GM21423 (cell line): Measurements from ENCODE around the gene SENP1.
"Not testable (repeated sequence)": the region's sequence is repeated elsewhere in the genome, so short reads cannot be mapped to it uniquely, and the experiment has no call there.

Experiments
- ATAC-seq: cut with Tn5 transposase; IDR thresholded peaks from one replicate; pipeline ENCODE4 v1.9.1; 2021; ENCODE audit warnings: mild to moderate bottlenecking, moderate library complexity; ENCODE audit not compliant: unreplicated experiment

Gene SENP1

GRCh38 chr12:48105867-48106680, at the start of gene SENP1:
Gene SENP1 (minus strand): TSS chr12:48106079. CDS start chr12:48101472, 4,607 bp downstream.
- peak; percentile 75 for ATAC-seq

GRCh38 chr12:48151103-48151771, 45.4 kb upstream of the SENP1 start:
- no peak for ATAC-seq

DNA sequence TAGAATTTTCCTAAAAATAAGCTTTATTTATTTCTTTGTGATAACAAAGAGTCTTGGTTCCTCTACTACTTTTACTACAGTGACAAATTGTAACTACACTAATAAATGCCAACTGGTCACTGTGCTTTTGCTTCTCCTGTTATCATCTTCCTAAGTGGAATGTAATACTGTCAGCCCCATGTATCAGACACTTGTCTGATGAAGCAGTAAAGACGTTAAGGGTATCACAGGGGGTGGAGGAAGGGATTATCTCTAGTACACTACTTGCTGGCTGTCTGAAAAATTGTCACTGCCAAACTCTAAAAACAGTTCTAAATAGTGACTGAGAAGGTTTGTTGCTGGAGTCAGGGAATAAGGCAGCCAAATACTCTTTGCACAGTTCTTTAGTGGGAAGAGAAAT, 40.1 kb upstream of the SENP1 start:
- no peak for ATAC-seq

GRCh38 chr12:48143898-48144297, 38.0 kb upstream of the SENP1 start:
- no peak for ATAC-seq

GRCh38 chr12:48142818-48143674, 37.2 kb upstream of the SENP1 start:
- no peak for ATAC-seq

GRCh38 chr12:48135027-48135426, 29.1 kb upstream of the SENP1 start:
- ATAC-seq, result no peak

GRCh38 chr12:48132826-48133225, 26.9 kb upstream of the SENP1 start:
- ATAC-seq, result no peak

DNA sequence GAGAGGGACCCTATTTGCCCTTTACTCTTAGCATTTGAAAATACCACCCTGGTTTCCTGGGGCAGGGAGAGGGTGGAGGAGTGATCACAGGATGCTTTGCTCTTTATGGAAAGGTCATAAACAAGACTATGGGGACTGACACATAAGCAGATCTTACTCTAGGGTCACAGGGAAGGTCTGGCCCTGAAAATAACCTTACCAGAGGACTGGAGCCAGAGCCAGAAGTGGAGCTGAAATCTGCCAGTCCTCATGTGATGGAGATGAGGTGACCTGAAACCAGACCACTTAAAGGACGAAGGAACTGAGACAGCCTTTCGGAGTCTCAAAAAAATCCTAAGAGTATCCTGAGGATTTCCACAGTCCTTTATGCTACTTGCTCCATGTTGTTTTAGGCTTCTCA, 25.6 kb upstream of the SENP1 start:
- ATAC-seq, result no peak

DNA sequence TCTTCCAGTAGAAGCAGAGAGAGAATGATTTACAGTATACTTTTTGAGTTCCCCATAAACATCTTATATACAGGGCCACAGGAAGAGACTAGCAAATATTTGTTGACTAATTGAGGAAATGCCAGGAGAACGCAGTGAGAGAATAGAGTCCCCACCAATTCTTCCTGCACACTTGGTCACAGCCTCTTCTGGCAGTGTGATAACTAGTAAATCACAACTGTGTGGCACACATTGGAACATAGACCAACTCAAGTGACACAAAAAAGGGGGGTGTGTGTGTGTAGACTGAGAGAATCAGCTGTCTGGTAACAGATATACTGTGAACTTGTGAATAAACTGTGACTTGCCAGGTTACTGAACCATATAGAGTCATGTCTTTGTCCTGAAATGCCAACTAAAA, 23.5 kb upstream of the SENP1 start:
- no peak for ATAC-seq

- ATAC-seq, result no peak
These were observed 22.9 kb upstream of the SENP1 start for GRCh38 chr12:48128800-48129199.

GRCh38 chr12:48126953-48127630, 21.2 kb upstream of the SENP1 start:
- ATAC-seq, result no peak

DNA sequence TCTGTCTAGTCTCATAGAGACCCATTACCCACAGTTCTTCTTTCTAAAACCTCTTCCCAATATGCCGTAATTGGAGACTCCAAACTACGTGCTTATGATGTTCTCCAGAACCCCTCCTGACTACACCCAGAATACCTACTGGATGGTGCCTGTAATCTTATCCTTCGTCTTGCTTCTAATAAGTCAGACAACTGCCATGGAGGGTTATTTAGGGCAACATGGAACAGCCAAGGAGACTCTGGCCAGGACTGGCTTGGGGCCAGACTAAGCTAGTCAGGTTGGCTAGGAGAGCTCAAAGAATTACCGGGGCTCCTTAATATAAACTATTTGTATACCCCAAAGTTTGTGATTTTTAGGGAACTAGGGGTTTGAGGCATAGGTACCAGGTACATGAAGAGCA, 20.1 kb upstream of the SENP1 start:
- ATAC-seq, result no peak

DNA sequence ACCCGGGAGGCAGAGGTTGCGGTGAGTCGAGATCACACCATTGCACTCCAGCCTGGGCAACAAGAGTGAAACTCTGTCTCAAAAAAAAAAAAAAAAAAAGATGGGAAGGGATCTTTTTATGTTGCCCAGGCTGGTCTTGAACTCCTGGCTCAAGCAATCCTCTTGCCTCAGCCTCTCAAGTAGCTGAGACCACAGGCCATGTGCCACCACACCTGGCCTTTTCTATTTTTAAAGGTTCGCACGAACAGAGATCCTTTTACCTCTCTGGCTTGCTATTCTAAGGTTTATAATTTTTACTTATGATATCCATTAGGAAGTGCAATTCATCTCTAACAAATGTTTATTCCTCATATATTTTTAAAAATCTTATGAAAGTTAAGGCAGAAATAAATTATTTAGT, 19.7 kb upstream of the SENP1 start:
- ATAC-seq, result not testable (repeated sequence)

DNA sequence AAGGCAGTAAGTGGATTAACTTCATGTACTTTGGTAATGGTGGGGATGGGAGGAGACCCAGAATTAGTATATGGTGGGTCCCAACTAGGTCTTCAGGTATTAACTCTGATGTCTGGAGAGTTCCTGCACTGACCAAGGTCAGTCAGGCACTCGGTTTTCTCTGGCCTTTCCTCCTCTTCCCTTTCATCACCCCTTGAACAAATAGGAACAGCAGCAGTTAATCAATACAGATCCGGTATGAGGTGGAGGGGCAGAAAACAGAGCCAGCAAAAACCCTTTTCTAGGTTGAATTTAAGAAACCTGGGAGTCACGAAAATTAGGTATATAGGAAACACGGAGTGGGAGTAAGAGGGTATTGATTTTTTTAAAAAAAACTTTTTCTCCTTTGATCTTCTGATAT, 17.3 kb upstream of the SENP1 start:
- no peak for ATAC-seq

- no peak for ATAC-seq
These were observed 16.4 kb upstream of the SENP1 start for GRCh38 chr12:48122065-48122834.

DNA sequence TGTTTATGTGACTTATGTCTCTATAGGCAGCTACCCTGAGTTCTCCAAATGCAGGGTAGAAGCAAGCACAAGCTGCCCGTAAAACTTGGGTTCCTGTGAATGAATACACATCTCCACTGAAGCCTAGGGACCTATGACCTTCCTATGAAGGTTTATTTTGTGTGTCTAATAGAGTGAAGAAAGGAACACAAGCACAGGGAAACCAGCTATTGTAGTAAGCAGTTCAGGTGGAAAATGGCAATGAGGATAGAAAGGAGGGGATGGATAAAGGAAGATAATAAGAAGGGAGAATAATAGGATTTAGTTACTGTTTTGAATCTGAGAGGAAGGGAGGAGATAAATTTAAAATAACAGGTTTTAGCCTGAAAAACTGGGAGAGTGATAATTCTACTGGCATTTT, 15.6 kb upstream of the SENP1 start:
- ATAC-seq, result no peak

GRCh38 chr12:48119834-48120195, 13.9 kb upstream of the SENP1 start:
- ATAC-seq, result no peak

GRCh38 chr12:48119078-48119833, 13.4 kb upstream of the SENP1 start, which contains the start of gene PFKM:
Gene PFKM (plus strand): TSS chr12:48119364. CDS start chr12:48122775, 3,411 bp downstream.
- ATAC-seq, result peak; percentile 99

DNA sequence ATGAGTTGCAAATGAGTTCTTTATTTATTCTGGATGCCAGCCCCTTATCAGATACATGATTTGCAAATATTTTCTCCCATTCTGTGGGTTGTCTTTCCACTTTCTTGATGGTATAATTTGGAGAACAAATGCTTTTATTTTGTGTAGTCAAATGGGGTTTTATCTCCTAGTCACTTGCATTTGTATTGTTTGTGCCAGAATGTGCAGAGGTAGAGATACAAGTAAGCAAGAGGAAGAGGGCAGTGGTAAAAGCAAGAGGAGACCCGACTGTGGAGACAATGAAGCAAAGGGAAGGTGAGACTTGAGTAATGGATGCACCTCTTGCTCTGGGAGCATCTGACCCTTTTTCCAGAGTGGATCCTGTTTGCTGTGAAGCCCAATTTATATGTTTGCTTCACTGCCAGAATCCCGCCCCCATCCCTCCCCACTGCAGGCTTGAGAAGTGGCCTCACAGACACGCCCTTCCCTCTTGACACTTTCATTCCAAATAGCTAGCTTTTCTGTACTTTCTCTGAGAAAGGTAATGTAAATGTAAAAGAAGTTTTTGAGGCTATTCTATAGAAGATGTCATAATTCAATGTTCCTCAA, 12.5 kb upstream of the SENP1 start:
- no peak for ATAC-seq
